NCI-H1417 treated with DMSO at 0.1 percent for 48 hours (cell line): Measurements from ENCODE around the gene B4GALT6.
A peak's percentile ranks its signal among the peaks of the same experiment; 100 is the strongest.

Experiments used
- DNase-seq: peaks from one replicate; lab custom pipeline; 2025; lab: John Stamatoyannopoulos, UW

The B4GALT6 gene

GRCh38 chr18:31659576-31660177, 24.7 kb downstream of the B4GALT6 start:
- no peak for DNase-seq

- no peak for DNase-seq
Measured at GRCh38 chr18:31658670-31659575, 25.5 kb downstream of the B4GALT6 start.

- peak; percentile 64 for DNase-seq
Measured at GRCh38 chr18:31657823-31658669, 26.3 kb downstream of the B4GALT6 start.

- no peak for DNase-seq
Measured at GRCh38 chr18:31656754-31657153, 27.6 kb downstream of the B4GALT6 start.

GRCh38 chr18:31655354-31655753, 29.0 kb downstream of the B4GALT6 start:
- DNase-seq, result no peak

- DNase-seq, result no peak
Measured at GRCh38 chr18:31652877-31653276, 31.5 kb downstream of the B4GALT6 start.

GRCh38 chr18:31652357-31652756, 32.0 kb downstream of the B4GALT6 start:
- no peak for DNase-seq

- DNase-seq, result no peak
Measured at GRCh38 chr18:31651369-31651768, 33.0 kb downstream of the B4GALT6 start.

GRCh38 chr18:31649978-31650719, 34.2 kb downstream of the B4GALT6 start:
- DNase-seq, result no peak

- DNase-seq, result no peak
Measured at GRCh38 chr18:31649449-31649848, 34.9 kb downstream of the B4GALT6 start.

- no peak for DNase-seq
Measured at GRCh38 chr18:31648966-31649429, 35.4 kb downstream of the B4GALT6 start.

GRCh38 chr18:31648458-31648857, 35.9 kb downstream of the B4GALT6 start:
- no peak for DNase-seq

GRCh38 chr18:31647127-31647753, 37.1 kb downstream of the B4GALT6 start:
- DNase-seq, result no peak

GRCh38 chr18:31646332-31647126, 37.9 kb downstream of the B4GALT6 start:
- no peak for DNase-seq

- no peak for DNase-seq
Measured at GRCh38 chr18:31645411-31645810, 39.0 kb downstream of the B4GALT6 start.

- DNase-seq, result no peak
Measured at GRCh38 chr18:31643003-31643402, 41.4 kb downstream of the B4GALT6 start.

- DNase-seq, result no peak
Measured at GRCh38 chr18:31637445-31637844, 46.9 kb downstream of the B4GALT6 start.

- no peak for DNase-seq
Measured at GRCh38 chr18:31636387-31636786, 48.0 kb downstream of the B4GALT6 start.

- DNase-seq, result no peak
Measured at GRCh38 chr18:31634331-31634713, 50.1 kb downstream of the B4GALT6 start.
